ENCODE results near the gene TMEM223. TPM values are rescaled to one million over a fixed set of nuclear protein-coding genes. Genes with fewer than 3 reads are reported as not detected.
"Not testable (repeated sequence)": the region's sequence is repeated elsewhere in the genome, so short reads cannot be mapped to it uniquely, and the experiment has no call there.

Gene TMEM223
- total and polyA plus RNA-seq, 4 experiments from 2014 or later = 21.6 to 45.5 (median 31.0) TPM

- H3K9me3 ChIP-seq (ENCODE audit: control insufficient read depth in 1 of 2, low read length in 2 of 2) = no peaks in the 10 kb centered on the region
- no peaks in the 10 kb centered on the region for H3K27me3 ChIP-seq (ENCODE audit: insufficient read depth, low read length)
- H3K27ac ChIP-seq (ENCODE audit: low read depth, low read length) = peak overlapping the region; percentile 0
- H3K4me1 Mint-ChIP-seq = peaks cover 5 to 10% (median 8%) of the 10 kb centered on the region in 4 donors
- intact Hi-C loops (cut with micrococcal nuclease) = no loop called here
- CTCF ChIA-PET (ENCODE audit: partially characterized antibody) = interaction anchor here (0.8 to 3.6 kb wide), 4 partner anchors 9 to 86 kb away, joined by 3 to 30 read pairs (median 3); partner anchors contain the start of gene TMEM179B
- H3K9me3 Mint-ChIP-seq = peaks cover 0 to 1% (median 0%) of the 10 kb centered on the region in 8 donors
- H3K4me3 ChIP-seq (ENCODE audit: low read length in 2 of 2) = no peak overlapping the region
- H3K36me3 ChIP-seq (ENCODE audit: insufficient read depth, low read length) = no peaks in the 10 kb centered on the region
- no peaks in the 10 kb centered on the region for H3K27me3 Mint-ChIP-seq
- peaks cover 2% of the 10 kb centered on the region for H3K4me1 ChIP-seq (ENCODE audit: insufficient read depth, low read length)
- peak overlapping the region in 1 of 8 donors; percentile 15 for H3K4me3 Mint-ChIP-seq
- POLR2A ChIA-PET (ENCODE audit: partially characterized antibody) = interaction anchor here (1.6 to 3.3 kb wide), 2 partner anchors 9 to 112 kb away, joined by 4 to 20 read pairs; partner anchors contain the start of genes C11orf98, CSKMT and TMEM179B
- peak overlapping the region in 6 of 7 donors; percentile 18 to 88 (median 78) for H3K27ac Mint-ChIP-seq
- no peak for DNase-seq
- H3K36me3 Mint-ChIP-seq = peaks cover 10 to 23% of the 10 kb centered on the region in 2 donors
Observed at GRCh38 chr11:62777389-62777788, 14.4 kb downstream of the TMEM223 start.

GRCh38 chr11:62775646-62776045 lies 16.2 kb downstream of the TMEM223 start:
- no peaks in the 10 kb centered on the region for H3K27me3 Mint-ChIP-seq
- H3K36me3 Mint-ChIP-seq = peaks cover 10 to 30% of the 10 kb centered on the region in 2 donors
- Histone ChIP-seq H3K27ac (ENCODE audit: low read depth, low read length) (no peak overlapping the region), H3K36me3 (ENCODE audit: insufficient read depth, low read length) (no peaks in the 10 kb centered on the region), H3K27me3 (ENCODE audit: insufficient read depth, low read length) (no peaks in the 10 kb centered on the region), H3K4me3 (ENCODE audit: low read length in 2 of 2) (no peak overlapping the region), H3K4me1 (ENCODE audit: insufficient read depth, low read length) (peaks cover 14% of the 10 kb centered on the region), H3K9me3 (ENCODE audit: control insufficient read depth in 1 of 2, low read length in 2 of 2) (no peaks in the 10 kb centered on the region)
- H3K9me3 Mint-ChIP-seq = peaks cover 0 to 1% (median 0%) of the 10 kb centered on the region in 8 donors
- H3K4me3 Mint-ChIP-seq = no peak overlapping the region
- POLR2A ChIA-PET (ENCODE audit: partially characterized antibody) = interaction anchor here (0.6 to 3.3 kb wide), 6 partner anchors 11 to 64 kb away, joined by 3 to 20 read pairs (median 4); partner anchors contain the start of genes POLR2G, TMEM179B and ZBTB3
- intact Hi-C loops (cut with micrococcal nuclease) = no loop called here
- peak overlapping the region in 2 of 7 donors; percentile 59 to 60 for H3K27ac Mint-ChIP-seq
- CTCF ChIA-PET (ENCODE audit: partially characterized antibody) = interaction anchor here (0.8 to 3.6 kb wide), 4 partner anchors 11 to 86 kb away, joined by 3 to 30 read pairs (median 4); partner anchors contain the start of genes POLR2G and TMEM179B
- H3K4me1 Mint-ChIP-seq = peaks cover 11 to 26% (median 19%) of the 10 kb centered on the region in 4 donors
- DNase-seq = no peak

- CTCF ChIA-PET (ENCODE audit: partially characterized antibody) = interaction anchor here (0.7 to 3.6 kb wide), 6 partner anchors 11 to 230 kb away, joined by 3 to 30 read pairs (median 3); partner anchors contain the start of genes POLR2G and TMEM179B
- intact Hi-C loops (cut with micrococcal nuclease) = no loop called here
Observed at GRCh38 chr11:62774407-62774806, 17.4 kb downstream of the TMEM223 start.

GRCh38 chr11:62771144-62772021 lies 20.4 kb downstream of the TMEM223 start, which contains the start of gene TAF6L:
TAF6L (plus strand) TSS chr11:62771396; CDS start chr11:62775784, 4,388 bp downstream.
- ChIA-PET POLR2A (ENCODE audit: partially characterized antibody) (interaction anchor here (0.6 to 5.5 kb wide), 30 partner anchors 11 to 228 kb away, joined by 3 to 74 read pairs (median 6); partner anchors contain the start of genes B3GAT3, C11orf98, CSKMT and EEF1G), CTCF (ENCODE audit: partially characterized antibody) (interaction anchor here (0.5 to 6.1 kb wide), 15 partner anchors 9 to 347 kb away, joined by 3 to 43 read pairs (median 4); partner anchors contain the start of genes POLR2G, SLC3A2, TUT1 and ZBTB3)
- DNase-seq = peak; percentile 86 to 92 (median 88)
- intact Hi-C loops (cut with micrococcal nuclease) = loop anchor here (1.0 kb wide), 4 partner anchors 10 to 43 kb away; partner anchors contain the start of genes POLR2G, TTC9C and ZBTB3
- Histone ChIP-seq H3K4me3 (ENCODE audit: low read length in 2 of 2) (peak within 1 kb of the TSS; percentile 67 to 83), H3K9me3 (ENCODE audit: control insufficient read depth in 1 of 2, low read length in 2 of 2) (no peaks in the 10 kb centered on the region), H3K27ac (ENCODE audit: low read depth, low read length) (peak within 1 kb of the TSS; percentile 82), H3K36me3 (ENCODE audit: insufficient read depth, low read length) (peaks cover 10% of the 10 kb centered on the region), H3K4me1 (ENCODE audit: insufficient read depth, low read length) (peaks cover 24% of the 10 kb centered on the region), H3K27me3 (ENCODE audit: insufficient read depth, low read length) (no peaks in the 10 kb centered on the region)
- peak within 1 kb of the TSS; percentile 87 to 97 (median 92) for H3K4me3 Mint-ChIP-seq
- no peaks in the 10 kb centered on the region for H3K27me3 Mint-ChIP-seq
- peak within 1 kb of the TSS; percentile 92 to 99 (median 97) for H3K27ac Mint-ChIP-seq
- no peaks in the 10 kb centered on the region for H3K9me3 Mint-ChIP-seq
- peaks cover 11 to 30% of the 10 kb centered on the region in 2 donors for H3K36me3 Mint-ChIP-seq
- peaks cover 14 to 32% (median 22%) of the 10 kb centered on the region in 4 donors for H3K4me1 Mint-ChIP-seq

More at GRCh38 chr11:62774407-62774806, 17.4 kb downstream of the TMEM223 start:
- Mint-ChIP-seq H3K27ac (no peak overlapping the region), H3K36me3 (peaks cover 10 to 35% of the 10 kb centered on the region in 2 donors), H3K27me3 (no peaks in the 10 kb centered on the region), H3K4me1 (peaks cover 17 to 38% (median 27%) of the 10 kb centered on the region in 4 donors), H3K9me3 (peaks cover 0 to 1% (median 0%) of the 10 kb centered on the region in 8 donors), H3K4me3 (no peak overlapping the region)
- no peaks in the 10 kb centered on the region for H3K27me3 ChIP-seq (ENCODE audit: insufficient read depth, low read length)
- H3K27ac ChIP-seq (ENCODE audit: low read depth, low read length) = no peak overlapping the region
- H3K4me3 ChIP-seq (ENCODE audit: low read length in 2 of 2) = no peak overlapping the region
- H3K36me3 ChIP-seq (ENCODE audit: insufficient read depth, low read length) = no peaks in the 10 kb centered on the region
- POLR2A ChIA-PET (ENCODE audit: partially characterized antibody) = interaction anchor here (0.6 to 5.5 kb wide), 8 partner anchors 10 to 67 kb away, joined by 3 to 52 read pairs (median 4); partner anchors contain the start of genes HNRNPUL2, NXF1, TMEM179B and TTC9C
- no peak for DNase-seq
- H3K9me3 ChIP-seq (ENCODE audit: control insufficient read depth in 1 of 2, low read length in 2 of 2) = no peaks in the 10 kb centered on the region
- peaks cover 24% of the 10 kb centered on the region for H3K4me1 ChIP-seq (ENCODE audit: insufficient read depth, low read length)

- Histone ChIP-seq H3K4me3 (ENCODE audit: low read length in 2 of 2) (peak overlapping the region; percentile 67 to 83), H3K36me3 (ENCODE audit: insufficient read depth, low read length) (peaks cover 15% of the 10 kb centered on the region), H3K27ac (ENCODE audit: low read depth, low read length) (peak overlapping the region; percentile 82), H3K9me3 (ENCODE audit: control insufficient read depth in 1 of 2, low read length in 2 of 2) (no peaks in the 10 kb centered on the region), H3K27me3 (ENCODE audit: insufficient read depth, low read length) (no peaks in the 10 kb centered on the region), H3K4me1 (ENCODE audit: insufficient read depth, low read length) (peaks cover 24% of the 10 kb centered on the region)
- H3K4me1 Mint-ChIP-seq = peaks cover 14 to 32% (median 22%) of the 10 kb centered on the region in 4 donors
- intact Hi-C loops (cut with micrococcal nuclease) = loop anchor here (1.0 kb wide), 4 partner anchors 9 to 42 kb away; partner anchors contain the start of genes POLR2G, TTC9C and ZBTB3
- POLR2A ChIA-PET (ENCODE audit: partially characterized antibody) = interaction anchor here (0.6 to 5.5 kb wide), 24 partner anchors 10 to 227 kb away, joined by 3 to 74 read pairs (median 8); partner anchors contain the start of genes C11orf98, CSKMT, EEF1G and HNRNPUL2
- H3K27ac Mint-ChIP-seq = peak overlapping the region; percentile 92 to 99 (median 97)
- H3K9me3 Mint-ChIP-seq = no peaks in the 10 kb centered on the region
- no peaks in the 10 kb centered on the region for H3K27me3 Mint-ChIP-seq
- CTCF ChIA-PET (ENCODE audit: partially characterized antibody) = interaction anchor here (0.5 to 6.1 kb wide), 12 partner anchors 9 to 213 kb away, joined by 3 to 43 read pairs (median 4); partner anchors contain the start of genes BSCL2, GNG3, POLR2G and TUT1
- peaks cover 12 to 30% of the 10 kb centered on the region in 2 donors for H3K36me3 Mint-ChIP-seq
- H3K4me3 Mint-ChIP-seq = peak overlapping the region; percentile 87 to 97 (median 92)
- no peak for DNase-seq
Observed at GRCh38 chr11:62770778-62771143, 21.0 kb downstream of the TMEM223 start.

- H3K4me3 ChIP-seq (ENCODE audit: low read length in 2 of 2) = peak overlapping the region in 1 of 2 donors; percentile 35
Observed at GRCh38 chr11:62760867-62761227, 31.0 kb downstream of the TMEM223 start.

More at GRCh38 chr11:62760867-62761227, 31.0 kb downstream of the TMEM223 start:
- peak overlapping the region; percentile 81 for H3K27ac ChIP-seq (ENCODE audit: low read depth, low read length)
- ChIA-PET CTCF (ENCODE audit: partially characterized antibody) (interaction anchor here (0.6 to 5.7 kb wide), 10 partner anchors 9 to 169 kb away, joined by 3 to 32 read pairs (median 4); partner anchors contain the start of genes HNRNPUL2, TAF6L, TMEM179B and TTC9C), POLR2A (ENCODE audit: partially characterized antibody) (interaction anchor here (1.0 to 5.0 kb wide), 20 partner anchors 7 to 186 kb away, joined by 3 to 82 read pairs (median 10); partner anchors contain the start of genes B3GAT3, BSCL2, C11orf98 and CSKMT)
- Mint-ChIP-seq H3K4me3 (peak overlapping the region; percentile 21 to 99 (median 98)), H3K27ac (peak overlapping the region in 6 of 7 donors; percentile 81 to 98 (median 98)), H3K36me3 (peaks cover 6 to 16% of the 10 kb centered on the region in 2 donors), H3K4me1 (peaks cover 12 to 27% (median 17%) of the 10 kb centered on the region in 4 donors)
- H3K36me3 ChIP-seq (ENCODE audit: insufficient read depth, low read length); H3K27me3 Mint-ChIP-seq; H3K27me3 ChIP-seq (ENCODE audit: insufficient read depth, low read length); DNase-seq; H3K9me3 Mint-ChIP-seq; H3K9me3 ChIP-seq (ENCODE audit: control insufficient read depth in 1 of 2, low read length in 2 of 2): not testable (repeated sequence)
- peaks cover 16% of the 10 kb centered on the region for H3K4me1 ChIP-seq (ENCODE audit: insufficient read depth, low read length)
- intact Hi-C loops (cut with micrococcal nuclease) = loop anchor here (1.0 kb wide), 4 partner anchors 8 to 34 kb away; partner anchors contain the start of genes HNRNPUL2, TAF6L and TMEM179B
